ENCODE results near the gene DNAJC13. TPM values are rescaled to one million over a fixed set of nuclear protein-coding genes. Genes with fewer than 3 reads are reported as not detected.

The DNAJC13 gene
- total RNA-seq (2021; ENCODE audit: unreplicated experiment), result 28.8 TPM
- polyA plus RNA-seq (2012), result 7.7 and 8.6 TPM in 2 replicates
- percentile 78 among the genes with signal in this experiment for Bru-seq, nascent RNA
- percentile 78 among the genes with signal in this experiment for BruChase-seq, experiment 1, labeled RNA remaining after a 6-hour chase
- percentile 77 among the genes with signal in this experiment for BruChase-seq, experiment 2, labeled RNA remaining after a 2-hour chase
- long read RNA-seq, partial matches to known transcripts, result 9 of 12 reads
- long read RNA-seq, other reads (novel, unspliced or antisense), result 3 of 12 reads

- peak within 1 kb of the TSS; percentile 25 for H2AFZ ChIP-seq (ENCODE audit: low read depth, low read length, poor library complexity, severe bottlenecking)
- H3K79me2 ChIP-seq (ENCODE audit: insufficient read depth, low read length), result peaks cover 42% of the 10 kb centered on the region
- peak within 1 kb of the TSS; percentile 91 for H3K9ac ChIP-seq (ENCODE audit: low read length)
- ChIA-PET RAD21 (ENCODE audit: low non-redundant PET in 1 of 2, low total read pairs in 2 of 2, uncharacterized antibody in 2 of 2, unreplicated experiment in 2 of 2) (no interaction called here), CTCF (interaction anchor here (1.0 kb wide), 2 partner anchors 65 to 225 kb away, joined by 3 read pairs; no protein-coding TSS in a partner anchor), POLR2A (no interaction called here)
- DNase-seq (ENCODE audit: low read depth, low spot score), result peak; percentile 82
- intact Hi-C loops (cut with micrococcal nuclease), result no loop called here
- peak within 1 kb of the TSS; percentile 70 for H3K4me2 ChIP-seq (ENCODE audit: low read length)
- peak; percentile 92 for ATAC-seq
- H3K4me3 ChIP-seq (replicated peaks in 1 of 2; ENCODE audit: low read depth in 1 of 2, low read length in 2 of 2), result peak within 1 kb of the TSS; percentile 91 to 98
- H3K9me3 ChIP-seq (ENCODE audit: control insufficient read depth in 1 of 2, insufficient read depth in 1 of 2, low read depth in 1 of 2, low read length in 2 of 2), result no peaks in the 10 kb centered on the region
- no peaks in the 10 kb centered on the region for H3K36me3 ChIP-seq (ENCODE audit: control insufficient read depth in 1 of 2, insufficient read depth in 2 of 2, low read length in 2 of 2)
- H3K27ac ChIP-seq (ENCODE audit: low read depth, low read length), result peak within 1 kb of the TSS; percentile 66
- no peaks in the 10 kb centered on the region for H3K27me3 ChIP-seq (ENCODE audit: insufficient read depth, low read length)
- BruUV-seq (replicated peaks), result no TSS peak
- H3K9me2 ChIP-seq (ENCODE audit: insufficient read depth), result no peaks in the 10 kb centered on the region
- peaks cover 0 to 13% of the 10 kb centered on the region in 2 experiments; a peak in 2 of 4 replicates for H3K4me1 ChIP-seq (ENCODE audit: control insufficient read depth in 1 of 2, insufficient read depth in 2 of 2, low read length in 2 of 2)
- no peak for TF ChIP-seq ZBTB33 (IDR thresholded peaks at IDR 0.05; ENCODE audit: extremely low read depth, insufficient replicate concordance, low read length)
- TF ChIP-seq SRF (IDR thresholded peaks at IDR 0.05; ENCODE audit: low read depth), result no peak
- no peak; the same call in 1 of the 2 replicates for TF ChIP-seq SIN3A (IDR thresholded peaks at IDR 0.05; ENCODE audit: low read depth)
- TF ChIP-seq SP1 (IDR thresholded peaks at IDR 0.05; ENCODE audit: low read depth), result peak; percentile 49
- TF ChIP-seq MAX (IDR thresholded peaks at IDR 0.05), result peak; percentile 39; the same call in 1 of the 2 replicates
- TF ChIP-seq FOSL1 (IDR thresholded peaks at IDR 0.05; ENCODE audit: low read depth), result no peak
- TF ChIP-seq YY1 (IDR thresholded peaks at IDR 0.05; ENCODE audit: extremely low read depth, insufficient replicate concordance, low read depth, low read length), result peak; percentile 97
- TF ChIP-seq CEBPB (IDR thresholded peaks at IDR 0.05; ENCODE audit: low read depth), result no peak
- TF ChIP-seq POLR2AphosphoS5 (IDR thresholded peaks at IDR 0.05; ENCODE audit: low read depth, low read length), result peak; percentile 74
- peak; percentile 21 for TF ChIP-seq POLR2A (IDR thresholded peaks at IDR 0.05; ENCODE audit: borderline replicate concordance, extremely low read depth, insufficient read depth, insufficient read length)
- TF ChIP-seq REST (IDR thresholded peaks at IDR 0.05; ENCODE audit: low read depth), result no peak
- no peak for TF ChIP-seq EZH2 (IDR thresholded peaks at IDR 0.05)
- TF ChIP-seq EZH2phosphoT487 (IDR thresholded peaks at IDR 0.05; ENCODE audit: borderline replicate concordance), result no peak
- peak; percentile 39; the same call in 1 of the 2 replicates for TF ChIP-seq ELF1 (IDR thresholded peaks at IDR 0.05; ENCODE audit: borderline replicate concordance, low read depth)
- TF ChIP-seq EGR1 (IDR thresholded peaks at IDR 0.05; ENCODE audit: low read depth), result no peak
- TF ChIP-seq CBX3 (IDR thresholded peaks at IDR 0.05; ENCODE audit: low read depth), result no peak
- no peak for TF ChIP-seq ZFX (IDR thresholded peaks at IDR 0.05)
- no peaks in the 10 kb centered on the region for H4K20me1 ChIP-seq (ENCODE audit: insufficient read depth)
Observed at GRCh38 chr3:132416807-132417694, at the start of gene DNAJC13. Gene DNAJC13, plus strand, starts transcription at chr3:132417502. Its CDS starts 17,049 bp downstream, at chr3:132434551.
